SK-N-MC (cell line): ENCODE data around the gene PRR5L.

Experiments used
- EZH2 ChIP-seq: fragments of 200-600 bp; sonication (generic); IDR thresholded peaks from one replicate; pipeline ENCODE4 v1.6.1; 2017; ENCODE audit warnings: antibody characterized with exemption
- FOXP2 ChIP-seq: optimal IDR thresholded peaks from 2 replicates; pipeline ENCODE3; 2011; ENCODE audit warnings: mild to moderate bottlenecking, moderate library complexity; ENCODE audit not compliant: insufficient read depth; ENCODE audit errors: extremely low read length, control extremely low read depth
- POLR2AphosphoS5 ChIP-seq: IDR thresholded peaks from 2 replicates; pipeline ENCODE4 v1.6.1; 2012; ENCODE audit warnings: mild to moderate bottlenecking, low read depth, low read length, borderline replicate concordance

DNA sequence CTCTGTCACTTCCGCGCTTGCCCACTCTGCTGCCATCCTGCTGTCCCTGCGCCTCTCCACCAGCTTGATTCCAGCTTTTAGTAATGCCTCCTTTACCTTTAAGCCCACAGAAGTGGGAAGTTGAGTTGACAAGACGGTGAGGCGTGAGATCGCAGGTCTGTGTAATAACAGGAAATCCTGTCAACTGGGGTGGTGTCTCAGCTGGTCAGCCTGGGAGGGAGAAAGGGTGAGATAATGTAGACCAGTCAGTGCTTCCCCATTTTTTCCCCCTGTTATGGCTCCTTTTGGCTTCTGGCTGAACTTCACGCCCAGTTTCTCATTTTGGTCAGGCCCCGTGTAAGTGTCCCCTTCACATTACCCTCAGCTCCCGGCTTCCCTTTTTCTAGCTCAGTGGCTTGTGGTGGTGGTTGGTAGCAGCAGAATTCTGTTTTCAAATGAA, 115.1 kb downstream of the PRR5L start:
- TF ChIP-seq EZH2 = no peak
- TF ChIP-seq POLR2AphosphoS5 = no peak
- TF ChIP-seq FOXP2 = no peak
